HG03097 (cell line): ENCODE data around the gene GDF7.
"Not testable (repeated sequence)": the region's sequence is repeated elsewhere in the genome, so short reads cannot be mapped to it uniquely, and the experiment has no call there.

Experiments used
- ATAC-seq: cut with Tn5 transposase; IDR thresholded peaks from one replicate; pipeline ENCODE4 v1.9.1; 2021; ENCODE audit not compliant: unreplicated experiment, low FRiP score

GDF7 gene

DNA sequence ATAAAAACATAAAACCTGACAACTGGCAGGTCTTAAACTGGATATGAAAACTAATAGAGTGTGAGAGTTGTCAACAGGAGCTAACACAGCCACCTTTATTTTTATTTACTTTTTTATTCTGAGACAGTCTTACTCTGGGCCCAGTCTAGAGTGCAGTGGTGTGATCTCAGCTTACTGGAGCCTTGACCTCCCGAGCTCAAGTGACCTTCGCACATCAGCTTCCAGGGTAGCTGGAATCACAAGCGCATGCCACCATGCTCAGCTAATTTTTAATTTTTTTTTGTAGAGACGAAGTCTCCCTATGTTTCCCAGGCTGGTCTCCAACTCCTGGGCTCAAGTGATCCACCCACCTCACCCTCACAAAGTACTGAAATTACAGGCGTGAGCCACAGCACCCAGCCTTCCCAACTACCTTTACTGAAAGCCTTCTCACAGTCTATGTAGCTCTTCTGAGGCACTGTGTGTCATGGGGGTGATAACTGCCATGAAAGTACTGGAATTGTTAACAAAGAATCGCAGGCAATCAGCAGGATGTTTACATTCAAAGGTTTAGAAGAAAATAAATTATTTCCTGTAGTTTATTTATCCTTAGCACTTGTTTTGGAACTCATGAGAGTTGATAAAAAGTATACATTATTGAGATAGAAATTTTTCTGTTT, 24.3 kb downstream of the GDF7 start:
- no peak for ATAC-seq

DNA sequence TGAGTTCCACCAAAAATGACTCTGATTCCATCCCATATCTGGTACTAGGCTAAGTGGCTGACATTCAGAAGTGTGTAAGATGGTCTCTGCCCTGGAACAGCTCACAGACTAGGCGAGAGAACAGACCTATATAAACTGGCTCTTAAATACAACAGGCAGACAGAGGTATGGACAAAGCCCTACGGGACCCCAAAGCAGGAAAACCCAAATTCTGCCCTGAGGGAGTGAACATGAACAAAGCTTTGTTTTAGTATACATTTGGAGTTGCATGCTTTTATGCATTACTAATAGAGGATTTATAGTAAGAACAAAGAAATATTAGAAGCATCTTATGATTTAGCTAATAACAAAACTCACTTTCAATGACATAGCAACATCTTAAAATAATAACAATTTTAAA, 25.1 kb downstream of the GDF7 start:
- ATAC-seq: no peak

DNA sequence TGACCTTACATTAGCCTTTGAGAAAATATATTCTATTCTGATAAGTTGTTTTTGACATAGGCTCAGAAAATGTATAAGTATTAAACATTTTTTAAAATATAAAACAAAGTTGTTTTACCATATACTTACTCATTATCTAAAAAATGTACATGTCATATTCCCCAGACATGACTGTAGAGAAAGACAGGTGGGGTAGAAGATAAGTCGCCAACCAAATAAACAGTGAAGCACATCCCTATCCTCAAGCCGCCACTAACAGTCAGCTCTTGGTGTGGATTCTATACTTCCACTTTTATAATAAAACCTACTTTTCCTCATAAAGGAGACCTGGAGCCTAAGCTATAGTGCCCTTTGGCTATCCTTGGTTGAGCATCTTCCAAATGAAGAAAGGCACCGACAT, 26.4 kb downstream of the GDF7 start:
- ATAC-seq: no peak

DNA sequence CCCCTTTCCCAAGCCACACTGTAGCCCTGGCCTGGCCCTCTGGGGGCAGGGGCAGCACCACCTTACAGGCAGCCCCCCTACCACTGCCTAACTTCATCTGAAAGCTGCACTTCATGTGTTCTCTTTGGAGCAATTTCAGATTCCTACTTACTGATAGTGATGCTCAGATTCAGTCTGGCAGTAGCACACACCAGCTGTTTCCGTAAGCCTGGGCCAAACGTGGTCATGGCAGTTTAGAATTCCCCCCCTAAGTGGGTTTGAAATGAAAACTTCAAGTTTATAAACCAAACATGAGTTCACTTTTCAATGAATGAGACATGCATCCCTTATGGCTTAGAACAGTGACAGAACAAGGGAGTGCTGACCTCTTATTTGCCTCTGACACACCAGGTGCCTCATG, 29.4 kb downstream of the GDF7 start:
- ATAC-seq: no peak

DNA sequence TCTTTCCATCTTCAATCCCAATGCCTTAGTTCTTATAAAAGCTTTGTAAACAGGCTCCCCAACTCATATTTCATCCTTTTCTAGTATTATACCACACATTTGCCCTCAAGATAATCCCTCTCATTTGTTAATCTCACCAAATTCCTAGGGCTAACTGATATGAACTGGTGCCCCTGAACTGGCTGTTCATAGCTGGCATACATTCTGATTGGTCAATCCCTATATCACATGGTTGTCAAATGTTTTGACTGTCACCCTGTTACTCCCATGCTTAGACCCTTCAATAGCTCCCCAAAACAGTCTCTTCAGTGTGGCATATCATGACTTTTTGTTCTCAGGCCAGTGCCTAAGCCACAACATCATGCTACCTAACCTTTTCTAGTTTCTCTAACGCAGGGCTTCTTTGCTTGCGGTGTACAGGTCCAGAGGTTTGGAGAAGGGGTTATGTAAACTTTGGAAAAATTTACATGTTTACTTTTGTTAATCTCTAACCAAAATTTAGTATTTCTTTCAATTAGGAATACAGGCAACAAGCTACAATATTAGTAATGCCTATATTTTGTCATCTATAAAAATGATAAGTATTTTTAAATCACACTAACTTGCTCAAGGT, 30.5 kb downstream of the GDF7 start:
- ATAC-seq: no peak

DNA sequence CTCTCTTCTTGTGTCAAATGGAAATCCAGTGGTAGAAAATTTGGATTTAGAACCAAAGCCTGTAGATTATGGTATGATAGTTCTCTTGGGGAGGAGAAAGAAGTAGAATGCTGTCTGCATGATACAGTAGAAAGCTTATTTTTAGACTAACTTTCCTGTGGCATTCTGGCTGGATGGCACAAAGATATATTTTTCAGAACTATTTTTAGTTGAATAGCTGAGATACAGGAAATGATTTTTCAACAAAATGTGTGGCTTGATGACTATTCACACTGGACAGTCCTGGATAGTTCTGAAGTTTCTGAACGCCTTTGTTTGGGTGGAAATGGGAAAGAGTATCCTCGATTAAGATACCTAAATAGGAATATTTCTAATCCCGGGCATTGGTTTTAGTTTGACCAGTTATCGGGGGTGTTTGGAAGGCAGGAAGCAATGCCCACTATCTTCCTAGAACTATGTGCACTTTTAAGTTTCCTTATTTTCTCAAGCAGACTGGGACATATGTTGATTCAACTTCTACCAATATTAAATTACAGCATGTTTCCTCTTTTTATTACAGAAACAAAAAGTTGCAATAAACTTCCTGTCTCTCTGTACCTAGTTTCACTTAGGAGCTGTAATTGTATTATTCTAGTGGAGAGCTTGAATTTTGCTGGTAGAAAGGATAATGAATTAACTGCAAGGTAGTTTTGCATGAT, 32.1 kb downstream of the GDF7 start:
- ATAC-seq: peak; percentile 60

DNA sequence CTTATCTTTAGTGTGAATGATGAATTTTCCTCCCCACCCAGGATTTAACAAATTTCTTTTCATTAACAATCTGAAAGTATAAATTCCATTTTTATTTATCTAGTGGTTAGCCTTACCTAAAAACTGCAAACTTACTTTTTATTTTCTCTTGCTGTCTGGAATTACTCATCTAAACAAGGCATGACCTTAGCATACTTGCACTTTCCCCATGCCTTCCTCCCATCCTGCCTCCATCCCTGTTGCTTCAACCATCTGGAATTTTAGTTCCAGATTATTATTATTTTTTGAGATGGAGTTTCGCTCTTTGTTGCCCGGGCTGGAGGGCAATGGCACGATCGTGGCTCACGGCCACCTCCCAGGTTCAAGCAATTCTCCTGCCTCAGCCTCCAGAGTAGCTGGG, 35.6 kb downstream of the GDF7 start:
- ATAC-seq: no peak

DNA sequence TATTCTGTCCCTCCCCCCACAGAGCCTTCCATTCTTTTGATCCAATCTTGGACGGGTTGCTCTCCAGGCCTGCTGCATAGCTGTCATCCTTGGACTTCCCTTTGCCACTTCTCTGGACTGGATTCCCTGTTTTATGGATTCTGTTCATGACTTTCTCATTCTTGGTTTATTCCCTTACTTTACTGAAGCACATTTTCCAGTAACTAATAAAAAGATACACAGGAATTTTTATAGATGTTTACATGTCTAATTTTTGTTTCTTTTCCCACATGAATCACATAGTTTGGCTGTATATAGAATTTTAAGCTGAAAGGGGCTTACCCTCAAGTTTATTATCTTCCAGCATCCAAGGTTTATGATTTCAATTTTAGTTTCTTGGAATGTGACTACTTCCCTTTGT, 37.9 kb downstream of the GDF7 start:
- ATAC-seq: no peak

DNA sequence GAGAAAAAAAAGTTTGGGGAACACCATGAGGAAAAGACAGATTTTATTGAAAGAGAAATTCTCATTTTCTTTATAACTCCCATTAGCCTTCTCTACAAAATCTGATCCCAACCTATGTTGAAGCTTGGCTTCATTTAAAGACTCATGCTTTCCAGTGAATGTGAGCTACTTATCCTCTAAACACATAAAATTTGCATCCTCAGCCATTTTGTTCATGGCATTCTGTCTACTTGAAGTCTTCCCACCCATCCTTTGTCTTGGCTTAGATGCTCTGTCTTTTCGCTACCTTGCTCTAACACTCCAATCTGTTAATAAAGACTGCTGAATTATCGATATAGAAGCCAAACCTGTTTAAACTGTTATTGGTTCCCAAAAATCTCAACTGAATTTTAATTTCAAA, 39.3 kb downstream of the GDF7 start:
- ATAC-seq: no peak

DNA sequence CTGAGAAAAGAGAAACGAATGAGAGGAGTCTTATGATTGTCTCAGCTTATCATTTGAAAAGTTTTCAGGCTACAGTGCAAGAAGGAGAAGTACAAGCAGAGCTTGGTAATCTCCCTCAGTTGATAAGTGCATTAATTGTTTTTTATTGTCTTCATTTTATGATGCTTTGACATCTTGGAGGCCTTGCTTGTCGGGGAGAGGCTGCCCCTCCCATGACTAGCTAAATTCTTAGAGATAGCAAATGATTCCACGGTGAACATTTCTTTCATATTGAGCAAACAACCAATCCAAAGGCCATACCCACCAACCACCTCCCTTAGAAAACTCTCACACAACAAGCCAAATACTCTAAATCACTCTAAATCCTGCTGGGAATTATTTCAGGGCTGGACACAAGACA, 39.8 kb downstream of the GDF7 start:
- no peak for ATAC-seq

DNA sequence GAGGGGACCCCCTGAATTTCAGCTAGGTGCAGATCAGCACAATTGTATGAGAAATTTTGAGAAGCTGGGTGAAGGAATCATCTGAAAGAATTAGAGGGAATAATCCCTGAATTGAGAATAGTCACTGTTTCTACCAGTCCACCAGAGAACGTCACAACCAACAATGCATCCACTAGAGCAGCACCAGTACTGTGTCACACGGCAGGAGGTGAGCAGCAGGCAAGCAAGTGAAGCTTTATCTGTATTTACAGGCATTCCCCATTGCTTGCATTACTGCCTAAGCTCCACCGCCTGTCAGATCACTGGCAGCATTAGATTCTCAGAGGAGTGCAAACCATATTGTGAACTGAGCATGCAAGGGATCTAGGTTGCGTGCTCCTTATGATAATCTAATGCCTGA, 40.7 kb downstream of the GDF7 start:
- ATAC-seq: no peak

DNA sequence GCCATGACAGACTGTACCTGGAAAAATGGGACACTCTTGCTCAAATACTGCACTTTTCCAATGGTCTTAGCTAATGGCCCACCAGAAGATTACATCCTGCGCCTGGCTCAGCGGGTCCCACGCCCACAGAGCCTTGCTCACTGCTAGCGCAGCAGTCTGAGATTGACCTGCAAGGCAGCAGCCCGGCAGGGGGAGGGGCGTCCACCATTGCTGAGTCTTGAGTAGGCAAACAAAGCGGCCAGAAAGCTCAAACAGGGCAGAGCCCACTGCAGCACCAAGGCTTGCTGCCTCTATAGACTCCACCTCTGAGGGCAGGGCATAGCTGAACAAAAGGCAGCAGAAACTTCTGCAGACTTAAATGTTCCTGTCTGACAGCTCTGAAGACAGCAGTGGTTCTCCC, 44.7 kb downstream of the GDF7 start:
- not testable (repeated sequence) for ATAC-seq

DNA sequence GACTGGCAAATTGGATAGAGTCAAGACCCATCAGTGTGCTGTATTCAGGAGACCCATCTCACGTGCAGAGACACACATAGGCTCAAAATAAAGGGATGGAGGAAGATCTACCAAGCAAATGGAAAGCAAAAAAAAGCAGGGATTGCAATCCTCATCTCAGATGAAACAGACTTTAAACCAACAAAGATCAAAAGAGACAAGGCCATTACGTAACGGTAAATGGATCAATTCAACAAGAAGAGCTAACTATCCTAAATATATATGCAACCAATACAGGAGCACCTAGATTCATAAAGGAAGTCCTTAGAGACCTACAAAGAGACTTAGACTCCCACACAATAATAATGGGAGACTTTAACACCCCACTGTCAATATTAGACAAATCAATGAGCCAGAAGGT, 46.6 kb downstream of the GDF7 start:
- not testable (repeated sequence) for ATAC-seq

DNA sequence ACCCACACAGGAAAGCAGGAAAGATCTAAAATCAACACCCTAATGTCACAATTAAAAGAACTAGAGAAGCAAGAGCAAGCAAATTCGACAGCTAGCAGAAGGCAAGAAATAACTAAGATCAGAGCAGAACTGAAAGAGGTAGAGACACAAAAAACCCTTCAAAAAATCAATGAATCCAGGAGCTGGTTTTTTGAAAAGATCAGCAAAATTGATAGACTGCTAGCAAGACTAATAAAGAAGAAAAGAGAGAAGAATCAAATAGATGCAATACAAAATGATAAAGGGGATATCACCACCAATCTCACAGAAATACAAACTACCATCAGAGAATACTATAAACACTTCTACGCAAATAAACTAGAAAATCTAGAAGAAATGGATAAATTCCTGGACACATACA, 47.5 kb downstream of the GDF7 start:
- ATAC-seq: not testable (repeated sequence)

DNA sequence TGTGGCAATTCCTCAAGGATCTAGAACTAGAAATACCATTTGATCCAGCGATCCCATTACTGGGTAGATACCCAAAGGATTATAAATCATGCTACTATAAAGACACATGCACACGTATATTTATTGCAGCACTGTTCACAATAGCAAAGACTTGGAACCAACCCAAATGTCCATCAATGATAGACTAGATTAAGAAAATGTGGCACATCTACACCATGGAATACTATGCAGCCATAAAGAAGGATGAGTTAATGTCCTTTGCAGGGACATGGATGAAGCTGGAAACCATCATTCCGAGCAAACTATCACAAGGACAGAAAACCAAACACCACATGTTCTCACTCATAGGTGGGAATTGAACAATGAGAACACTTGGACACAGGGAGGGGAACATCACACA, 49.2 kb downstream of the GDF7 start:
- not testable (repeated sequence) for ATAC-seq

DNA sequence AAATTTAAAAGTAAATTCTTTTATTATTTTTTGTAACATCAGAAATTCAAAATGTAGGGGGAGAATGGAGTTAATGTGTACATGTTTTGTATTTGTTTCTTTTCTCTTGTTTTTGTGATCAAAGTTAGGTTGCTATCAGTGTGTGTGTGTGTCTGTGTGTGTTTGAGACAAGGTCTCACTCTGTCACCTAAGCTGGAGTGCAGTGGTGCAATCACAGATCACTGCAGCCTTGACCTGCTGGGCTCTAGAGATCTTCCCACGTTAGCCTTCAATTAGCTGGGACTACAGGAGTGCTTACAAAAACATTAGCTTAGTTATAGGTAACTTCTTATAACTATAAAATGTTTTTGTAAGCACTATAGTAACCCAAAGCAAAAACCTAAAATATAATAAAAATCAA, 50.7 kb downstream of the GDF7 start:
- no peak for ATAC-seq

DNA sequence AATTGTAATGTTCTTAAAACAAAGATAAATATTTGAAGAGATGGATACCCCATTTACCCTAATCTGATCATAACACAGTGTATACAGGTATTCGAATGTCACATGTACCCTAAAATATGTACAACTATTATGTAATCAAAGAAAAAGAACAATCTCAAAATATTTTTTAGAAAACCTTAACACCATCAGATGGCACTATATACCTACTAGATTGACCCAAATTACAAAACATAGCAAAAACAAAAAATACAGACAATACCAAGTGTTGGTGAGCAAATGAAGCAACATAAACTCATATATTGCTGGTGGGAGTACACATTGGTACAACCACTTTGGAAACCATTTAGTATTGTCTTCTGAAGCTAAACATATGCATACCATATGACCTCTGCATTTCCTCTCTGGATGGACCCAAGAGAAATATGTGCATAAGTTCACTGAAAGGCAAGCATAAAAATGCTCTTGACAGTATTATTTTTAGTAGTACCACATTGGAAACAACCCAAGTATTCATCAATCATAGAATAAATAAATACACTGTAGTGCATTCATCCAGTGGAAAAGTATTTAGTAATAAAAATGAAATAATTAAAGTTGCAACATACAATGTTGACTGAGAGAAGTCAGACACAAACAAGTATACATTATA, 55.8 kb downstream of the GDF7 start:
- no peak for ATAC-seq

DNA sequence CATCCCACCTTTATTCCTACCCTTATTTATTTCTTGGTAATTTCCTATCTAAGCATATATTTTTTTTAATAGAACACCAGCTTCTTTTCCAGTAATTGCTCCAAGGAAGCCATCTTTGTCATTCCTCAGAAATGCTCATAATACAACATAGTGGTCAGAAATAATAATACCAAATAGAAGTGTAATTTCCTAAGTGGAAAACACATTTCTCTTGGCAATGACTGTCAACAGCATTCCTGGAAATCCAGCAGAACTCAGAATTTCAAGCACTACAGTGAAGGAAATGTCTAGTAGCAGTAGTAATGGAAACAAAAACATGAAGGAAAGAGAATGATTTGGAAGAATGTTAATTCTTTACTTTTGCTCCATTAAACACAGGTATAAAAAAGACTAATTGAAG, 56.6 kb downstream of the GDF7 start:
- ATAC-seq: no peak

DNA sequence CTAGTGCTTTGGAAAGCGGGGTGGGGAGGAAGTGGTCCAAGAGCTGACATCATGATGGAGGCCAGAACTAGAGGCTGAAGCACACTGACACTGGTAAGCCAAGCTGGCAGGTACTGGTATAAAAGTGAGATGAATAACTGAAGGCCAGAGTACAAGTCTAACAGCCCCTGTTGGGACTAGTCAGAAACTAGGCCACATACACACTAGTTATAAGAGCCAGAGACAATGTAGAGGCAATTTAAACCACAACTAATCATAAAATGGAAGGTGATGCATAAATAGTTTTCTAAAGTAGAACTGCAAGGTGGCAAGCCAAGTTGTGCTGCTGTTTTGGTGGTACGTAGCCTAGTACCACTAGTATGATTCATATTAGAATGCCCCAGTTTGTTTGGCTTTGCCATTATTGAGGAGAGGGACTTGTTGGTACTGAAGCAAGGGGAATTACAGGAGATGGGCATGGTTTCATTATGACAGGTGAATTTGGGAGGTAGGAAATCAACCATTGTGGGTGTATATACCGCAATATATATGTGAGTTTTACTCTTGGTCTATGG, 57.6 kb downstream of the GDF7 start:
- ATAC-seq: no peak

DNA sequence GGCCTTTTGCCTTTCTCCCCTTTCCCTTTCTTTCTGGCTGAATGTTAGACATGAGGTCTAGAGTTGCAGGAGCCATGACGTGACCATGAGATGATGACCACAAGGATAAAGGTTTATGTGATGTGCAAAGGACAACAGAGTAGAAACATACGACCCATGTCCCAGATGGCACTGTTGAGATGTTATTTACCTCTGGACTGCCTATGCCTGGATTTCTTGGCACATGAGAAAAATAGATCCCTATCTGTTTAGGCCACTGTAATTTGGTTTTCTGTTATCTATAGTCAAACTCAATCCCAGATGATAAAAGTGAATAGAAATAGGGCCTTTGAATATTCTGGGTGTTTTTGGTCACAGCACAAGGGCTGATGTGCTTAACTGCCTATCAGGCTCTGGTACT, 58.8 kb downstream of the GDF7 start:
- no peak for ATAC-seq

DNA sequence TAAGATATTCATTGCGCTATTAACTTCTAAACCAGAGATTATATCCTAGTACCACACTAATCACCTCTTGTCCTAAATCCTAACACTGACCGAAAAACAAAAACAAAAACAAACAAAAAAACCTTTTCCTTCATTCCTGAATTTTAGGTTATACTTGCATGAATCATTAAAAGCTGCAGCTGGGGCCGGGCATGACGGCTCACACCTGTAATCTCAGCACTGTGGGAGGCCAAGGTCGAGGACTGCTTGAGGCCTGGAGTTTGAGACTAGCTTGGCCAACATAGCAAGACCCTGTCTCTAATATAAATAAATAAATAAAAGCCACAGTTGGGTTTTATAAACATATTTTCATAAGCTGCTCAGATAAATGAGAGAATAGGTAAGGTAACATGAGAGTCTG, 60.0 kb downstream of the GDF7 start:
- no peak for ATAC-seq
